Mucosa of gallbladder (tissue), 1 donor: ENCODE data around the gene INTS2. TPM values are rescaled to one million over a fixed set of nuclear protein-coding genes. Genes with fewer than 3 reads are reported as not detected.
A peak's percentile ranks its signal among the peaks of the same experiment; 100 is the strongest.
"Not testable (repeated sequence)": the region's sequence is repeated elsewhere in the genome, so short reads cannot be mapped to it uniquely, and the experiment has no call there.

Experiments
- DNase-seq: peaks from one replicate; pipeline ENCODE4 v3.0.0-alpha.2; 2020; ENCODE audit warnings: low spot score
- total RNA-seq: library from RNA; stranded (reverse); gene quantifications from one replicate; pipeline ENCODE4 v1.2.1, GENCODE V29; 2021
- donor health status: DM: no; HTN: no; CAD: no.

INTS2 gene
- total RNA-seq, 1 donor from 2014 or later: 11.3 TPM

- no peak for DNase-seq
These were observed 80.1 kb downstream of the INTS2 start for GRCh38 chr17:61847659-61848058.

- DNase-seq: no peak
These were observed 80.9 kb downstream of the INTS2 start for GRCh38 chr17:61846761-61847375.

- DNase-seq: no peak
These were observed 81.7 kb downstream of the INTS2 start for GRCh38 chr17:61846088-61846487.

GRCh38 chr17:61843435-61843834 is 84.3 kb downstream of the INTS2 start:
- DNase-seq: no peak

- DNase-seq: no peak
These were observed 84.9 kb downstream of the INTS2 start for GRCh38 chr17:61842899-61843298.

GRCh38 chr17:61839300-61839786 is 88.4 kb downstream of the INTS2 start:
- no peak for DNase-seq

GRCh38 chr17:61837175-61838051 is 90.4 kb downstream of the INTS2 start:
- DNase-seq: peak; percentile 54

GRCh38 chr17:61836266-61837174 is 91.3 kb downstream of the INTS2 start:
- DNase-seq: no peak

GRCh38 chr17:61835606-61836005 is 92.2 kb downstream of the INTS2 start:
- no peak for DNase-seq

- no peak for DNase-seq
These were observed 93.2 kb downstream of the INTS2 start for GRCh38 chr17:61834610-61835009.

GRCh38 chr17:61833536-61834193 is 94.1 kb downstream of the INTS2 start:
- no peak for DNase-seq

GRCh38 chr17:61832463-61832862 is 95.3 kb downstream of the INTS2 start:
- no peak for DNase-seq

- DNase-seq: no peak
These were observed 96.7 kb downstream of the INTS2 start for GRCh38 chr17:61831099-61831498.

GRCh38 chr17:61828694-61829093 is 99.1 kb downstream of the INTS2 start:
- no peak for DNase-seq

- DNase-seq: no peak
These were observed 100.0 kb downstream of the INTS2 start for GRCh38 chr17:61827649-61828395.

GRCh38 chr17:61826866-61827265 is 100.9 kb downstream of the INTS2 start:
- not testable (repeated sequence) for DNase-seq

- DNase-seq: not testable (repeated sequence)
These were observed 101.6 kb downstream of the INTS2 start for GRCh38 chr17:61826198-61826597.

- DNase-seq: no peak
These were observed 102.2 kb downstream of the INTS2 start for GRCh38 chr17:61825448-61826137.

GRCh38 chr17:61822326-61823285 is 105.2 kb downstream of the INTS2 start:
- DNase-seq: no peak
